HL-60/S4 (cell line): ENCODE results near the gene RDH16.
"Not testable (repeated sequence)": the region's sequence is repeated elsewhere in the genome, so short reads cannot be mapped to it uniquely, and the experiment has no call there.

ENCODE experiments used
- in situ Hi-C: fragments of 300-500 bp; cut with MboI; formaldehyde crosslinking; loops from 2 replicates; pipeline ENCODE4 v1.14.3; 2022; ENCODE audit warnings: low sequenced_read_pairs

RDH16 gene

DNA sequence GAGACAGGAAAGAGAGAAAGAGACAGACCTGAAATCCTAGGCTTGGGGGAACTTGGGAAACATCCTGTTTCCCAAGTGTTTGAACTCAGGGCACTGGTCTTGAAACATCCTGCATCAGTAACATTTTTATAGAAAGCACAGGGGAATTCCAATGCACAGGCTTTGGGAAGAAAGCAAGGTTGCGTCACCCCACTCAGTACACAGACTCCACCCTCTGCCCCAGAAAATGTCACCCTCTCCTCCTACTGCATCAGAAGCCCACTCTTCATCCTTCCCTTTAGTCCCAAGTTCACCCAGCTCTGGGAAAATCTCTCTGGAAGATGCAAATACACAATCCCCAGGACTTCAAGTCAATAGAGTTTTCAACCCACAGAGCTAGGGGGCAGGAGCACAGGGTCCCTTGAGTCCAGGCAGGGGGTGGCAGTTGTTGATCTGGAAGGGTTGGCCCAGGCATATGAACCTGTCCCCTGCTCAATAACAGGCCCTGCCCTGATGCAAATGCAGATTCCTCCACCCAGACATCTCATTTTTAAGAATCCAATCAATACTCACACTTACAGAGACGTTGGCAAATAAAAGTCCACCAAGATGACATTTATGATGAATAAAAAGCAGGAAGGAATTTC is 1.7 kb downstream of the RDH16 start:
- in situ Hi-C loops, result no loop called here

DNA sequence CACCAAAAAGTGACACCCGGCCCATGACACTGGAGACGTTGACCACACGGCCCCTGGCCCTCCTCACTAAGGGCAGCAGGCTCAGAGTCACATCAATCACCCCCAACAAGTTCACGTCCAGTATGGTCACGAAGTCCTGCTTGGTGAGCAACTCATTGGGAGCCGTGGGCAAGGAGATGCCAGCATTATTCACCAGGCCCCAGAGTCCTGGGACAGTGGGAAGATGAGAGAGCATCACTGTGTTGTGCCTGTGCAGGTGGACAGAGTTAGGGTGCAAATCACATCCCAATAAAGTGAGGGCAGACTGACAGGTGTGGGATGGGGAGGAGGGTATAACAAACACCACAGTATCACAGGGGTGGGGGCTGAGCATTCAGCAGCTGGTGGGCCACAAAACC is 2.5 kb downstream of the RDH16 start:
- in situ Hi-C loops, result no loop called here

DNA sequence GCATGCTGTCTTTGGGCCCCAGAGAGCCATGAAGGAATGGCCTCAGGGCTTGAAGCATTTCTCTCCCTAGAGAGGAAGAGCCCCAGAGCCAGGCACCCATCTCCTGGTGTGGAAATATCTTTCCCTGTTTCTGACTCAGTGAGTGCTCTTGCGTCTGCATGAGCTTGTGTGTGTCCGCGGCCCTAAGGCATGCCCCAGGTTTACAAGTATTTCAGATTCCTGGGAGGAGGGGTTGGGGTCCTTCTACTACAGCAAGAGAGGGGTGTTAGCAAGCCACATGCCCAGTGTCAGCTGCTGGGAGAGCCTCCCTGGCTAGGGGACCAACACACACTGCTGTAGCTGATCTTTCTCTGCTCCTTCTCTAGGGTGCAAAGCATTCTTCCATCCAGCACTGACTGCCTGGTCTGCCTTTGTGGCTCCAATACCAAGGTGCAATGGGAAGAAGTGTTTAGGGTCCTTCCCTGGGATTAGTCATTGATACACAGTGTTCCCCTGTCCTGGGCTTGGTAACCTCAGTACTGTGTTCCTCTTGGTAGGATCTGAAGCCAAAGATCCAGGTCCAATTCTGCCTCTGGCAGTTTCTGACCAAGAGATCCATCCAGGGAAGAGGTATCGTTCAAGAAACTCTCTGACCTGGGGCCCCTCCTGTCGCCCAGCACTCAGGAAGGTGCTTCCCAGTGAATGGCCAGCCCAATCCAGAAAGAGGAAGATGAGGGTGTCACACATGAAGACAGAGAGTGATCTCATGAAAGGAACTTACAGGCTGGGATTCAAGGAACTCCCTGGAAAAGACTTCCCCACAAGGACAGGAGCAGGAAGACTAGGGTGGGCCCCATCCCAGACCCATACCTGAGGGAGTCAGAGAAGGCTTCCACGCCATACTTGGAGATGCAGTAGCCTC is 3.1 kb downstream of the RDH16 start:
- in situ Hi-C loops, result no loop called here

DNA sequence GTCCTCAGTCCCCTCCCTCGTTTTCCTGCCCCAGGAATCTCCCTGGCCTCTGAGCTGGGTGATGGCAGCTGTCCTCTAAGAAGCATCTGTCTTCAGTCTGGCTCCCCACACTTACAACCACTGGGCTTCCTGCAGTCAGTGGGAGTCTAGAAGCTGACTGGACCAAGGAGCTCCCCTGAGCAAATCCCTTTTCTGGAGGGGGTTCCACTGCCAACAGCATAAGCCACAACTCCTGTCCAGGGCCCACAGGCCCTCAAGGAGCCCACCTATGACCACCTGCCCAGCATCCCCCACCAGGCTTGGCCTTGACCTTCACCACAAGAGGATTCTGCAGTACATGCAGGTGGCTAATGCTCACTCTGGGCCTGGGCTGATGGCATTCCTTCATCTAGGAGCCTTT is 4.1 kb downstream of the RDH16 start:
- in situ Hi-C loops, result no loop called here

DNA sequence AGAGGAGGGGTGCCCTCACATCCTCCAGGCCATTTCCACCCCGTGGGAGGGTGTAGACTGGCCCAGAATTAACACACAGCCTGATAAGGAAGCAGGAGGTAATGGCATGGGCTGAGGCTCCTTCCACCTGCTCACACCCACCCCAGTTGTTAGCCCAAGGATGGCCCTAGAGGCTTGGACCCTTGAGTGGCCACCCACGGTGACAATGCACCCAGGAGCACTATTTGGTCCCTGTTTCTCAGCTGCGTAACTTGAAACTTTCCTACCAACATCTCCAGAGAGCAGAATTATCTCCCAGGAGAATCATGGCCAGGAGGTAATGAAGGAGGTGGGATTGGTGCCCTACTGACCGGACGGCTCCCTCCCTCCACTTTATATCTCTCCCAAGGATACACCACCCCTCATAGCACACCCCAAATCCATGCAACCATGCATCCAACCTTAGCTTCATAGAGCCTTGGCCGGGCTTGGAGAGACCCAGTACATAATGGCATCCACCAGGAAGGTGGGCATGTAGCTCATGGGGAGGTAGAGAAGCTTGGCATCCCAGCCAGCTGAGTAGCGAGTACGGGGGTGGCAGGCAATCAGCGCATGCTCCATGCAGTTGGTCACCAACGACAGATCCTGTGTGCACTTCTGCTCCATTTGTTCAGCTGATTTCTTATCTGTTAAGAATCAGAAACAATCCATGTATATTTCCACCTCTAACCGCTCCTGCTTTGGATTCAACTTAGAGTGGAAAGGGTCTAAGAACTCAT is 5.6 kb downstream of the RDH16 start:
- in situ Hi-C loops, result no loop called here

DNA sequence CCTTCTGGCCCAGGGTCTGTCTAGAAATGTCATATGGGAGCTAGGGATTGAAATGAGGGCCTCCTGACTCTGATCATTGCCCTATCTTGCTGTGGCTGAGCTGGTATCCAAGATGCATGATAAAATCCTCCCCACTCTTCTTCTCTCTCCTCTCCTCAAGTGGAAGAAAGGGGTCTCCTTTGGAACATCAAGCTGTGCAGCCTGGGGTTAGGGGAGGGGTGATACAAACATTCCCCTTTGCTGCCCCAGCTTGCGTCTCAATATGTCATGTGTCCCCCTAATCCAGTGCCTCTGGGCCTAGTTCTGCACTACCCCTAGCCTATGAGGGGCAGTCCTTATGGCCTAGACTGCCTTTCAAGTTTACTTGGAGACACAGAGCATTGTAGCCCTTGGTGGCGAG is 8.5 kb downstream of the RDH16 start:
- in situ Hi-C loops, result no loop called here

DNA sequence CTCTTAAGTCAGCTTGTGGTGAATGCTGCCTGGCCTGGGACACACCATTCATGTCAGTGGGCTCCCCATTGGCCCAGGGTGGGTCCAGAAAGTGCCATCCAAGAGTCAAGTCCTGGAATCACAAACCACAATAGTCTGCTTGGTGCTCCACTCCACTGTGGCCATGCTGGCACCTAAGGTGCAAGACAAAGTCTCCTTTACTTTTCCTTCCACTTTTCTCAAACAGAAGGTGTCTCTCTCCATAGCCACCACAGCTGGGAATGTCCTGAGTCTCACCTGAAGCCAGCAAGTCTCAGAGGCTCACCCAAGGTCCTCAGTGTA is 9.0 kb downstream of the RDH16 start:
- in situ Hi-C loops, result no loop called here

DNA sequence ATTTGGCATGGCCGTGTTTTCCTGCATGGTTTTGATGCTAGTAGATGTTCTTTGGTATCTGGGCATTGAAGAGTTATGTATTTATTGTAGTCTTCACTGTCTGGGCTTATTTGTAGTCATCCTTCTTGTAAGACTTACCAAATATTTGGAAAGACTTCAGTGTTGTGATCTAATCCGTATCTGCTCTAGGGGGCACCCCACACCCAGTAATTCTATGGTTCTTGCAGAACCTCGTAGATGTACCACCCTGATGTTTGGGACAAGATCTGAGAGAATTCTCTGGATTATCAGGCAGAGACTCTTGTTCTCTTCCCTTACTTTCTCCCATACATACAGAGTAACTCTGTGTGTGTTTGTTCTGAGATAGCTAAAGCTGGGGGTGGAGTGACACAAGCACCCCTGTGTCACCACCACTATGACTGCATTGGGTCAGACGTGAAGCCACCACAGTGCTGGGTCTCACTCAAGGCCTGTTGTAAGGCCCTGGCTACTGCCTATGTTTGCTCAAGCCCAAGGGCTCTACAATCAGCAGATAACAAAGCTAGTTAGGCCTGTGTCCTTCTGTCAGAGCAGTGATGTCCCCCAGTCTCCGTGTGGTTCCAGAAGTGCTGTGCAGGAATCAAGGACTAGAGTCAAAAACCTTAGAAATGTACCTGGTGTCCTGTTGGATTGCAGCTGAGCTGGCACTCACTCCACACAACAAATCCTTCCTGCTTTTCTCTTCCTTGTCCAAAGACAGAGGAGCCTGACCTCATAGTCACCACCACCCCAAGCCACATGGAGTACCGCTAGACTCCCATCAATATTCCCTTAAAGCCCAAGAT is 9.6 kb downstream of the RDH16 start:
- in situ Hi-C loops, result no loop called here

DNA sequence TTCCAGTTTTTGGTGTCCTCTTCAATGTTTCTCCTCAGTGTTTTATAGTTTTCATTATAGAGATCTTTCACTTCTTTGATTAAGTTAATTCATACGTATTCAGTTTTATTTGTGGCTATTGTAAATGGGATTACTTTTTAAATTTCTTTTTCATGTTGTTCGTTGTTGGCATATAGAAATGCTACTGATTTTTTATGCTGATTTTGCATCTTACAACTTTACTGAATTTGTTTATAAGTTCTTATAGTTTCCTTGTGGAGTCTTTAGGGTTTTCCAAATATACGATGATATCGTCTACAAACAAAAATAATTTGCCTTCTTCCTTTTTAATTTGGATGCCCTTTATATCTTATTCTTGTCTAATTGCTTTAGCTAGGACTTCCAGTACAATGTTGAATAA is 13.5 kb downstream of the RDH16 start:
- in situ Hi-C loops, result no loop called here

DNA sequence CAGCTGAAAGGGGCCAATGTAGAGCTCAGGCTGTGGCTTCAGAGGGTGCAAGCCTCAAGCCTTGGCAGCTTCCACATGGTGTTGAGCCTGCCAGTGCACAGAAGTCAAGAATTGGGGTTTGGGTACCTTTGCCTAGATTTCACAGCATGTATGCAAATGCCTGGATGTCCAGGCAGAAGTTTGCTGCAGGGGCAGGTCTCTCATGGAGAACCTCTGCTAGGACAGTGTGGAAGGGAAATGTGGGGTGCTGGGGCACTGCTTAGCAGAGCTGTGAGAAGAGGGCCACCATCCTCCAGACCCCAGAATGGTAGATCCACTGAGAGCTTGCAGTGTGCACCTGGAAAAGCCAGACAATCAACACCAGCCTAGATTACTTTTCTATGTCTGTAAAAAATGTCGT is 14.0 kb downstream of the RDH16 start:
- in situ Hi-C loops, result not testable (repeated sequence)

DNA sequence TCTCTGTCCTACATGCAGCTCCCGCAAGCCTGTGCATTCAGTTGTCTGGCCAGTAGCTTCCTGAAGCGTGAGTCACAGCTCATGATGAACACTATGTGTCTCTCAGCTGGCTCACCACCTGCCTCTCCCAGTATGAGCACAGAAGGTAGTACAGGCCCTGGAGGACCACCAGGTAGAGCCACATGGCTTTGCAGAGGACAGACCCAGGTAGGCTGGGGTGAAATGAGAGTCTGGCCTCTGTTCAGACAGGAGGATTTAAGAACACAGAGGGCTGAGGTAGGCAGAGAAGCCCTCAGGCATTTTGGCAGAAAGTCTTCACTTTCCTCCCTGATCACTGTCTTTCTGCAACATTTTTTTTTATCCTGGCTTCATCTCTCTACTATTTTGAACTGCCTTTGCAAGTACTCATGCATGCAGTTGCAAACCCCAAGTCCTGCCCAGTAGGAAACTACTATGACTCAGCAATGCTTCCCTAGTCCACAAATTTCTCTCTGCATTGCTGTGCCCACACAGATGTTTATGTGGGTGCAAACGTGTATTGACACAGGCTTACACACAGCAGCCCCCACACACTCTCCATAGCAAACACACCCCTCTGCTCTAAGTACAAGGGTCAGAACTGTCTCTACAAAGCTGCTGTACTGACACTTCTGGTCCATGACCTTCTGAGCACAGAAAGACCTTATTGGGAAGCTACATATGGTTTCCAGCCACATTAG is 15.9 kb downstream of the RDH16 start:
- in situ Hi-C loops, result no loop called here

DNA sequence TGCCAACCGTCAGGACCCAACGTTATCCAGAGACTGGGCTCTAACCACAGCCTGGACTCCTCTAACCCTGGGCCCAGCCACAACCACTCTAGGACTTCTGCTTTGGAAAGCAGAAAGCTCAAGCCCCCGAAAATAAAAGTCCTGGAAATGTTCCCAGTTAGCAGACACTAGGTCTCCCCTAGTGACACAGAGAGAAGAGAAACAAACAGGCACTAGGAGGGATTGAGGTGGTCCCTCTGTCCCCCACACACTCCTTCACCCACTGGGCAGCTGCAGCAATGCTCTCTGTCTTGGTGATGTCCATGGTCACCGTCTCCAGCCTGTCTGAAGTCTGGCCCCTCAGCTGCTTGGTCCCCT is 16.5 kb downstream of the RDH16 start:
- in situ Hi-C loops, result not testable (repeated sequence)

DNA sequence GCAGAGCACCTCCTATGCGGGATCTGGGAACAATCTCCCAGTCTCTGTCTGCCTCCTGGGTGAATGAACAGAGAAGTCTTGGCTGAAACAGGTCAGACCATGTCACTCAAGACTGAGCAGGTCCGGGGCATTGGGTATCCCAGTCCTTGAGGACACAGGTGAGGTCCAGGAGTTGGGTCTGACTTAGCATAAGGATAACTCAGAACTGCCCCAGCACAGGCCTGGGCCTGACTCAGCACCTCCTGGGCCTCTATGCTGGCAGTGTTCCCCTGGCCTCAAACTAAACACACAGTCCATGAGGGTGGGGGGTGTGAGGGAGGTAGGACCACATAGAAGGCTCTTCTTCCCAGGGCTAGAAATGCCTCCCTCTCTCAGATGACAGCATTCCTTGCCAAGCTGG is 21.7 kb downstream of the RDH16 start:
- in situ Hi-C loops, result no loop called here

DNA sequence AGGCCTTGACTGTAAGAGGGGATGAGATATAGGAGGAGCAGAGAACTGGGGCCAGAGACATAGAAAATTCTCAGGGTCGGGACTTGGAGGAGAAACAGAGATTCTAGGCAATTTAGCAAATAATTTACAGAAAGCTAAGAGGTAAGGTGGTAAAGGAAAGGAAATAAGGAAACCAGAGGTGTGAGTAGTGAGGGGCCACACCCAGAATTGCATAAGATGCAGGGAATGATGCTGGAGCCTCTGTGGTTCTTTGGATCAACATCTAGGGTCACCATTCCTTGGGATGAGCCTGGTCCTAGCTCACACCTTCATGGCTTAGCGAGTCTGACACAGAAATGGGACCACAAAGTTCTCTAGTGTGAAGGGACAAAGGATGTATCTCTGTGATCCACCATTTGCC is 22.3 kb downstream of the RDH16 start:
- in situ Hi-C loops, result no loop called here

DNA sequence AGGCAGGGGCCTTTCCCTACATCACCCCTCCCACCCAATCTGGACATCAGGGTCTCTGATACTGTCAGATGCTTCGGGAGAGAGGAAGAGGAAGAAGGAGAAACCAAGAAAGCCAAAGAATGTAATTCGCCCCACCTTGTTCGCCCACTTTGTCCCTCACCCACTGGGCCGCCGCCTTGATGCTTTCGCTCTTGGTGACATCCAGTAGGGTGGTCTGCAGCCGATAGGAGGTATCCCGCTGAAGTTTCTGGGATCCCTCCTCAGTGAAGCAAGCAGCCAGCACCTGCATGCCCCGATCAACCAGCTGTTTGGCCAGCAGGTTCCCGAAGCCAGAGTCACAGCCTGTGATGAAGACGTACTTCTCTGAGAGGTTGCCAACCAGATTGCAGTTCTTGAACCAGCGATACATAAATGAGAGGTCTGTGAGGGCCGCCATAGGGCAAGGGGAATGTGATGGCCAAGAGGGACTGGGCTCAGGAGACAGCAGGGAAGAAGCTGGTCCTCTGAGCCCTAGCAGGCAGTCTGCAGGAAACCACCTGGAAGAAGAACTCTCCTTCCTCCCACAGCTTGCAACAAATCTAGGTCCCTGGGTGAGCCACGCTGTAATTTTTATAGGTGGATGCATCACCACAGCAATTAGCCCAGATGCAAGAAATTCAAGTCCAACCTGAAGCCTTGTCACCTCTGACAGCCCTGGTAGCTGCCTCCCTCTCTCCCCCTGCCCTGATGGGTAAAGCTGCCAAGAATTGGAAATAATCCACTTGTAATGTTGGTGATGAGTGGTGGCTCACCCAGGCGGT is 23.4 kb downstream of the RDH16 start, which contains the start of gene SDR9C7:
TSS of gene SDR9C7 (minus strand) at position 583 of the 800 bp plus-strand sequence. CDS start at position 436, 147 bp downstream.
- in situ Hi-C loops, result no loop called here

DNA sequence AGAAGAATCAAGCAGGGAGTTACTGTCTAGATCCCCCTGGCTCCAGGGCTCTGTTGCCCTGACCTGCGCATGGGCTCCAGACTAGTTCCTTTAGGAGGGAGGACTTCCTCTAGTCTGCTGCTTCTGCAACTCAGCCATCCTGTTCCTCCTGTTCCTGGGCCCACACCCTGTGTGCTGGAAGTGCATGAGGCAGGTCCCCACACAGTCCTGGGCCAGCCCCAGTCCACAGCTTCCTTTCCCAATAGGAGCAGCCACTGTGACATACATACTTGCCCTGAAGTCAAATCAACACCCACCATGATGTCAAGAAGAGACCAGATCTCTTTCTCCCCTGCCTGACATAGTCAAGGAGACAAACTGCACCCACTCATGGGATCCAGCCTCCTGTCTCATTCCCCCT is 24.5 kb downstream of the RDH16 start:
- in situ Hi-C loops, result no loop called here

DNA sequence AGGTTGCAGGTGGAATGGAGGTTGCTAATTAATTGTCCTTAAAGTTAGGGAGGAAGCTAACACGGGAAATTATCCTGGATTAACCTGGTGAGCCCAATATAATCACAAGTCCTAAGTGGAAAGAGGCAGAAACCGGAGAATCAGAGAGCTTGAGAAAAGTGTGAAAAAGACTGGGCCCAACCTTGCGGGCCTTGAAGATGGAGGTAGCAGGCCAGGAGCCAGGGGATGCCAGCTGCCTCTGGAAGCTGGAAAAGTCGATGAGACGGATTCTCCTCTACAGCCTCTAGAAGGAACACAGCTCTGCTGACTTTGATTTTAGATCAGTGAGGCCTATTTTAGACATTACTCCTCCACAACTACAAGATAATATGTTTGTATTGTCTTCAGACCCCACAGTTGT is 25.3 kb downstream of the RDH16 start:
- in situ Hi-C loops, result no loop called here

DNA sequence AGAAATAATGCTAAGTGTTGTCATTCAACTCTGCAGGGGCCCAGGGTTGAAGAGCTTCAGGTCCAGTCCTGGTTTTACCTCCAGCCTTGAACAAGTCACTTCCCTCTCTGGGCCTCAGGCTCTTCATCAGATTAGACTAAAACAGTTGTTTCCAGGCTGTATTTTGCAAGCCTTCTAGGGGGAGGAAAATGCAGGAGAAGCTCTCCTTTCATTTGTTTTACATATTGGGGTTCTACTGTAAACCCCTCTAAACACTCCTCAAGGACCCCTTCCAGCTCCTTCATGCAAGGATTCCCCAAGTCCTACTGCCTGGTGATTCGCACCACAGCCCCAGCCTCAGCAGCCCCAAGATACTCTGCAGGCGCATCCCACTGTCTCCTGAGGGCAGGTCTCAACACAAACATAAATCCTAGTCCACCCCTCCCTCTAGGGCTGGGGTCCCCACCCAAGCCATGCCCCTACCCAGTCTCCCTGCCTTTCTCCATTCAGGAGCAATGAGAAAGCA is 25.9 kb downstream of the RDH16 start:
- in situ Hi-C loops, result no loop called here

DNA sequence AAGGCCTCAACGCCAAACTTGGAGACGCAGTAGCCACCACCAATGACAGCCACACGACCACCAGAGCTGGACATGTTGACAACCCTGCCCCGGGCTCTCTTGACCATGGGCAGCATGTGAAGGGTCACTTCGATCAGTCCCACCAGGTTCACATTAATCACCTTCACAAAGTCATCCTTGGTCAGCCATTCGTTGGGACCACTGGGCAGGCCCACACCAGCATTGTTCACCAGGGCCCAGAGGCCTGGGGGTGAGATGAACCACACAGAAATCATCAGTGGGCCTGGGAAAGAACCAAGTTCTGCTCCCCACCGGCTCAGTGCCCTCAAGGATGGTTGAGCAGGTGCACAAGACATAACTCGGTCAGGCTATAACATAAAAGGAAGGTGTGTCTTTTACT is 27.2 kb downstream of the RDH16 start:
- in situ Hi-C loops, result no loop called here
